ENCODE results near the gene UTP3.
"Not testable (repeated sequence)": the region's sequence is repeated elsewhere in the genome, so short reads cannot be mapped to it uniquely, and the experiment has no call there.

The UTP3 gene

GRCh38 chr4:70682142-70682541, 6.2 kb upstream of the UTP3 start:
- DNase-seq (ENCODE audit: low read depth in 2 of 2) = not testable (repeated sequence)

DNA sequence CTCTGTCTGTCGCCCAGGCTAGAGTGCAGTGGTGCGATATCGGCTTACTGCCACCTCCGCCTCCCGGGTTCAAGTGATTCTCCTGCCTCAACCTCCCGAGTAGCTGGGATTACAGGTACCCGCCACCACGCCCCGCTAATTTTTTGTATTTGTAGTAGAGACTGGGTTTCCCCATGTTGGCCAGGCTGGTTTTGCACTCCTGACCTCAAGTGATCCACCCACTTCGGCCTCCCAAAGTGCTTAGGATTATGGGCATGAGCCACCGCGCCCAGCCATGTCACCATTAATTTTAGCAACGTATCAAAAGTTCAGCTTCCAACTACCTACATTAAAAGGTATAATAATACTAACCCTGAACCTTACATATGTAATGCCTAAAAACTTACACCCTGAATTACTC, 940 bp upstream of the UTP3 start:
- no peak for DNase-seq (ENCODE audit: low read depth in 2 of 2)

DNA sequence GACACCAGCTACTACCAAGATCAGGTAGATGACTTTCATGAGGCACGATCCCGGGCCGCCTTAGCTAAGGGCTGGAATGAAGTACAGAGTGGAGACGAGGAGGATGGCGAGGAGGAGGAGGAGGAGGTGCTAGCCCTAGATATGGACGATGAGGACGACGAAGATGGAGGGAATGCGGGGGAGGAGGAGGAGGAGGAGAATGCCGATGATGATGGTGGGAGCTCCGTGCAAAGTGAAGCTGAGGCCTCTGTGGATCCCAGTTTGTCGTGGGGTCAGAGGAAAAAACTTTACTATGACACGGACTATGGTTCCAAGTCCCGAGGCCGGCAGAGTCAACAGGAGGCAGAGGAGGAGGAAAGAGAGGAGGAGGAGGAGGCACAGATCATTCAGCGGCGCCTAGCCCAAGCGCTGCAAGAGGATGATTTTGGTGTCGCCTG, 481 bp downstream of the UTP3 start:
- DNase-seq (ENCODE audit: low read depth in 2 of 2) = no peak

DNA sequence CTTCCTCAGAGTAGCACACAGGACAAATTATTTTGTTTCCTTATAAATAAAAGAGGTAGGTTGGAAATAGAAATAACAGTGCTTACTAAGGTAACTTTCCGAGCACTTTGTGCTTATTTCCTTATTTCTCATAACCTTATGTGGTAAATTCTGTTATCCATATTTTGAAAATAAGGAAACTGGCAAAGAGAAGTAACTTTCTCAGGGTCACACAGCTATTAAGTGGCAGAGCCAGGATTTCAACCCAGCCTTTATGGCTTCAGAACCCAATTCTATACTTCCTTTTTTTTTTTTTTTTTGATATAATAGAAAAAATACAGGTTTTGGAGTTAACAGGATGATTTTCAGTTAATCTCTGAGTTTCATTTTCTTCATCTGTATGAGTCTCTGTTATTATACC, 3.3 kb downstream of the UTP3 start:
- DNase-seq (ENCODE audit: low read depth in 2 of 2) = no peak

GRCh38 chr4:70694633-70695032, 6.3 kb downstream of the UTP3 start:
- DNase-seq (ENCODE audit: low read depth in 2 of 2) = not testable (repeated sequence)

DNA sequence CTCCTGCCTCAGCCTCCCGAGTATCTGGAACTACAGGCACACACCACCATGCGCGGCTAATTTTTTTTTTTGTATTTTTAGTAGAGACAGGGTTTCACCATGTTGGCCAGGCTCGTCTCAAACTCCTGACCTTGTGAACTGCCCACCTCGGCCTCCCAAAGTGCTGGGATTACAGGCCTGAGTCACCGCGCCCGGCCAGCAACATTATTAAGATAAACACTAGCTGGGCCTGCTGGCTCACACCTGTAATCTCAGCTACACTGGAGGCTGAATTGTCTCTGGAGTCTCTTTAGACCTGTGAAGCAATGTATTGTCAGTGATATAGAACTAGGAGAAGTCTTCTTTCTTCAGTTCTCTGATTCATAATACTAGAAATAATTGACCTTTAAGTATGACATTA, 10.1 kb downstream of the UTP3 start:
- DNase-seq (ENCODE audit: low read depth in 2 of 2) = not testable (repeated sequence)

DNA sequence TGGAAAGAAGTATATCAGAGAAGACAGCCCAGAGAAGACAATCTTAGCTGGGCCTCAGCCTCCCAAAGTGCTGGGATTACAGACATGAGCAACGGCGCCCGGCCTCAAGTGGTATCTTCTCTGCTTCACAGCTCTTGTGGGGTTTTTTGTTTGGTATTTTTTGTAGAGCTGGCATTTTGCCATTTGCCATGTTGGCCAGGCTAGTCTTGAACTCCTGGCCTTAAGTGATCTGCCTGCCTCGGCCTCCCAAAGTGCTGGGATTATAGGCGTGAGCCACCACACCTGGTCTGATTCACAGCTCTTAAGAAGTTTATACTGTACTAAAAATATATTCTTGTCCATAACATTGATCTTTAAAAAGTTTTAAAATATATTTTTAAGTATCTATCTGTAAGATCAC, 12.4 kb downstream of the UTP3 start:
- DNase-seq (ENCODE audit: low read depth in 2 of 2) = no peak

DNA sequence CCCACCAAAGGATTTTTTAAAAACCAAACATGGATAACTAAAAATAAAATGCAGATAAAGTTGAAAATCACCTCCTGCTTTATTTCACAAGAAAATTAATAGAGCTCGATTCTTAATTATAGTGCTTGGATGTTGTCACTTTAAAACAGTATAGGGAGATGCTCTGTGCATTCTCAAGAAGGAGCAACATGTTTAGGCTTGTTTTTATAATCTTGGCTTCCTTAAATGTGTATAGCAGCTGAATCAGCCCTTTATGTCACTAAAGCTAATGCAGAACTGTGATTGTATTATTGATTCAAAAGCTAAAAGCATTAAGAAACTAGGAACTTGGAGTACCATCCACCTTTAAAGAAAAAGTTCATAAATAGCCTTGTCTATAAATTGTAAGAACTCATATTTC, 12.9 kb downstream of the UTP3 start:
- no peak for DNase-seq (ENCODE audit: low read depth in 2 of 2)

DNA sequence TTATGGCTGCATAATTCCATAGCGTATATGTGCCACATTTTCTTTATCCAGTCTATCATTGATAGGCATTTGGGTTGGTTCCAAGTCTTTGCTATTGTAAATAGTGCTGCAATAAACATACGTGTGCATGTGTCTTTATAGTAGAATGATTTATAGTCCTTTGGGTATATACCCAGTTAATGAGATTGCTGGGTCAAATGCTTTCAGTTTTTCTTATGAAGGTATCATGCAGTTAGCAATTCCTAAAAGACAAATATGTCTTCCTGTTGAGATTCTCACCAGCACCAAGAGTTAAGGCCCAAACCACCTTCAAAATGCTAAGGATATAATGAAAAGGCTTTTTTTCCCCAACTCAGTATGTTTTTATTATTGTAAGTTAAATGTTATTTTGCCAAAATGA, 14.3 kb downstream of the UTP3 start:
- DNase-seq (ENCODE audit: low read depth in 2 of 2) = not testable (repeated sequence)

DNA sequence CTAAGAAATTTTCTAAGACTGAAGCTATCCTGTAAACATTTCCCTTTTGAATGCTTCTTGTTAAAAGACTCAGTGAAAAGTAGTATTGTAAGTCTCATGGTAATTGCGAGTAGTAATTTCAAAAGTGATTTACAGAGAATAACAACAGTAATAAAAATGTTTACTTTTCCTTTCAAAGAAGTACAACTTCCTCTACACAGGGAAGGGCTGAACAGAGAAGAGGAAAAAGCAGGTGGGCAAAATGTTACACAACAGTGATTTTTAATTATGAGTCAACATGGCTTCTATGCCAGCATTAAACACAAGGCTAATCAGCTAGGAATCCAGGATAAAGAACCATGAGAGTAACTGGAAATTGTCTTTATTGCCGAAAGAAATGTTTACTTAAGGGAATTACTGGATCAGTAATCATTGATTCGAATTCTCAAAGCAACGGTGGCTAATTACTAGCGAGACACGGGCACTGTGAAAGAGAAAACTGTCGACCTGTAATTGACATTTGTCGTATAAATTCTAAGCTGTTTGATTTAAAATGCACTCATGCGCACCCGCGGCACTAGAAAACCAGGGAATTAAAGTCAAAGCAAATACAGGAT, 15.4 kb downstream of the UTP3 start:
- DNase-seq (ENCODE audit: low read depth in 2 of 2) = no peak

- DNase-seq (ENCODE audit: low read depth in 2 of 2) = peak; percentile 22 to 42
Measured at GRCh38 chr4:70704215-70704930, 16.0 kb downstream of the UTP3 start.

GRCh38 chr4:70704931-70705182, 16.5 kb downstream of the UTP3 start:
- peak in 1 of 2 donors; percentile 32 for DNase-seq (ENCODE audit: low read depth in 2 of 2)

- peak; percentile 52 to 65 for DNase-seq (ENCODE audit: low read depth in 2 of 2)
Measured at GRCh38 chr4:70705183-70706043, 17.1 kb downstream of the UTP3 start.

GRCh38 chr4:70706044-70706461, 17.7 kb downstream of the UTP3 start:
- DNase-seq (ENCODE audit: low read depth in 2 of 2) = no peak

DNA sequence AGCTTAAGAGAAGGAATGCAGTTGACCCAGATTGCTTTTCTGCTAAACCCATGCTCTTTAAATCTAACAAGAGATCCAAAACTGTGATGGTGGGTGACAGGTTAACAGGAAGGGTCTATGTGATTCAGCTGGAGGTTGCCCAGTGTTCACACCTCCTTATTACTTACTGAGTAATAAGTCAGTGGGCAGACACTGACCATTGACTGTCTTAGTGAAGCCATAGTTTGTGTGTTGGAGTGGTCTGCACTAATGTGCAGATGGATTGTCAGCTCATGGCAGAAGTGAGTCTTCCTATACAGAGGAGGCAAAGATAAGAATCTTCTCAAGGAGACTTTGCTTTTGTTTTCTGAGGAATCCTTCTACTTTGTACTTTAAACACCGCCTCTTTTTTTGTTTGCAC, 18.2 kb downstream of the UTP3 start:
- no peak for DNase-seq (ENCODE audit: low read depth in 2 of 2)

DNA sequence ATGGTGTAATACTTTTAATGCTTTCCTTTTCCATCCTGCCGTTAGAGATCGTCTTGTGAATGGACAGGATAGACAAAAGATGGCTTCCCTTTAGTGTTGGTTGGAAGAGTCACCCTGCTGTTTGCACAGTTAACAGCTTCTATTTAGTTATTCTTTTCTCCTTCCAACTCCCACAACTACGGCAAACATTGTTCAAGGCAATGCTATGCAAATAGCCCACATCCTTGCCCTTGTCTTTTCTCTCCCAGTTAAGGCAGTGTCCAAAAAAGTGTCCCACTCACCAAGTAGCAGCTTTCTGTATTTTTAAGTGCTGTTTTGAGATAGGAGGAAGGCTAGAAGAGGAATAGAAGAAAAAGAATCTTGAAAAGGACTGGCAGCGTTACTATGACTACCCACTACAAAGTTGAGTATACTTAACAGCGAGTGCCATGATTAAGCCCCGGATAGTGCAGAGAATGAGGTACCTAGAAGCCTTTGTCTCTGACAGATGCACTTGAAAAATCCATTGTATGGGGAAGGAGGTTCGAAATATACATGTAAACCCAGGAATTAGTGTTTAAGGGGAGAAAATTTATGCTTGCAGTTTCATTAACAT, 21.4 kb downstream of the UTP3 start:
- no peak for DNase-seq (ENCODE audit: low read depth in 2 of 2)

DNA sequence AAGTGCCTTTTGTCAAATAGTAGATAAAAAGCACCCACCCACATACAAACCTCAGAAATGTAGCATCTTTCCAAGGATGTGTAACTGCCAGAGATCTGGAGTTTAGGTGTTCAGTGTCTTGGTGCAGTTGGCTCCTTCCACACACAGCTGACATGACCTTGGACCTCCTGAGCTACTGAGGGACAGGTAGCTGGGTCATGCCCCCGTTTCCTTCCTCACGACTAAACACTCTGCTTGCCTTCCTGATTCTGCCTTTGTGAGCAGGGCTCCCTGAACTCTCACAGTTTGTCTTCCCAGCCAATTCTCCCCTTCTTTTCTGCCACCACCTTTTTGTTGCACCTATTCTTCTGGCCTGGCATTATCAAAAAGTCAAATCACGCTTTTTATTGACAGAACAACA, 23.3 kb downstream of the UTP3 start:
- DNase-seq (ENCODE audit: low read depth in 2 of 2) = no peak

GRCh38 chr4:70712150-70712549, 23.8 kb downstream of the UTP3 start:
- no peak for DNase-seq (ENCODE audit: low read depth in 2 of 2)

DNA sequence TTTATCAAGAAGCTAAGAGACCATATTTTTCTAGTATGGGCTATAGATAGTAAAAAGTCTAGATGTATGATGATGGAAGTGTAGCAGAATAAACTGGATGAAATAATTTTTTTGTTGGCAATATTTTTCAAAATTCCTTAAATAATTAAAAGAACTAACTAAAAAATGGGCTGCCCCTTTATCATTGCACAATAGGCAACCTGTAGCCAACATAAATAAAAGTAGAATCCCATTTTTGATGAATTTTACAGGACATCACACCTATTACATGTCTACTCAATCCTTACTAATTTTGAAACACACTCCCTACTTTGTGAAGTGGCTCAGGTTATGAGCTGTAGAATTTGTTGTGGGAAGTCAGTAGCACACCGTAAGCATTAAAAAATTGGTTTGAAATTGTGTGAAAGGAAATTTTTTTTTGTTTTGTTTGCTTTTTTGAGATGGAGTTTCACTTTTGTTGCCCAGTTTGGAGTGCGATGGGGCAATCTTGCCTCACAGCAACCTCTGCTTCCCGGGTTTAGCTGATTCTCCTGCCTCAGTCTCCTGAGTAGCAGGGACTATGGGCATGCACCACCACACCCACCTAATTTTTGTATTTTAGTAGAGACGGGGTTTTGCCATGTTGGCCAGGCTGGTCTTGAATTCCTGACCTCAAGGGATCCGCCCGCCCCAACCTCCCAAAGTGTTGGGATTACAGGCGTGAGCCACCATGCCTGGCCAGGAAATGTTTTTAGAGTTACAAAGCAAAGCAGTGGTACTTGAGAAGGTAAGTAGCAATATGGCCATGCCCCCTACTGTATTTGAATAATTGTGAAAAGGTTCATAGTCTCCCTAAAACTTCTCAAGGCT, 24.5 kb downstream of the UTP3 start:
- DNase-seq (ENCODE audit: low read depth in 2 of 2) = no peak

- DNase-seq (ENCODE audit: low read depth in 2 of 2) = no peak
Measured at GRCh38 chr4:70713453-70714078, 25.2 kb downstream of the UTP3 start.
